K562 (cell line): ENCODE data around the gene DHX58. TPM values are rescaled to one million over a fixed set of nuclear protein-coding genes. Genes with fewer than 3 reads are reported as not detected.

Experiments
- DLX4 ChIP-seq: fragments of 250-450 bp; sonication (Bioruptor Pico); IDR thresholded peaks from 2 replicates; pipeline ENCODE4 v1.6.1; 2021; ENCODE audit warnings: mild to moderate bottlenecking
- ESRRA ChIP-seq: fragments of 450-650 bp; IDR thresholded peaks from 2 replicates; pipeline ENCODE4 v1.6.1; 2014; ENCODE audit warnings: low read depth, mild to moderate bottlenecking, moderate library complexity, borderline replicate concordance
- ETS1 ChIP-seq: conservative IDR thresholded peaks from 2 replicates; pipeline ENCODE4 v1.6.1; 2011; ENCODE audit warnings: low read depth, mild to moderate bottlenecking, low read length; ENCODE audit not compliant: control insufficient read depth
- HNRNPK ChIP-seq: fragments of 200-400 bp; formaldehyde crosslinking; IDR thresholded peaks from one replicate; pipeline ENCODE4 v1.6.1; 2018; ENCODE audit warnings: mild to moderate bottlenecking, low read depth, low read length; ENCODE audit not compliant: poor library complexity, severe bottlenecking
- HNRNPL ChIP-seq: fragments of 200-400 bp; formaldehyde crosslinking; IDR thresholded peaks from 2 replicates; pipeline ENCODE4 v1.6.1; 2017; ENCODE audit warnings: low read depth, mild to moderate bottlenecking, low read length
- KDM1A ChIP-seq, 2 experiments: fragments of 450-650 bp; IDR thresholded peaks; 2 replicates each; pipeline ENCODE4 v1.6.1; 2016; ENCODE audit warnings: mild to moderate bottlenecking in 2 of 2
- KHSRP ChIP-seq: fragments of 450-650 bp; IDR thresholded peaks from 2 replicates; pipeline ENCODE4 v1.6.1; 2017
- MBD1 ChIP-seq: fragments of 250-450 bp; sonication (Bioruptor Pico); IDR thresholded peaks from 2 replicates; pipeline ENCODE4 v1.8.0; 2022; ENCODE audit warnings: inconsistent platforms
- NEUROD1 ChIP-seq: fragments of 150-350 bp; IDR thresholded peaks from 2 replicates; pipeline ENCODE4 v1.6.1; 2014; ENCODE audit warnings: borderline replicate concordance, low read length, low read depth; ENCODE audit not compliant: partially characterized antibody
- PHF20 ChIP-seq: fragments of 450-650 bp; IDR thresholded peaks from 2 replicates; pipeline ENCODE4 v1.6.1; 2018; ENCODE audit not compliant: partially characterized antibody
- RBM34 ChIP-seq: fragments of 200-400 bp; formaldehyde crosslinking; IDR thresholded peaks from 2 replicates; pipeline ENCODE4 v1.6.1; 2018; ENCODE audit warnings: low read length, borderline replicate concordance; ENCODE audit not compliant: insufficient read depth
- SREBF2 ChIP-seq: sonication (generic); formaldehyde crosslinking; IDR thresholded peaks from 2 replicates; pipeline ENCODE4 v1.4.0; 2020; ENCODE audit warnings: mild to moderate bottlenecking, missing genetic modification reagents
- TCF3 ChIP-seq: sonication (generic); formaldehyde crosslinking; IDR thresholded peaks from 2 replicates; pipeline ENCODE4 v1.4.0; 2020; ENCODE audit warnings: mild to moderate bottlenecking, missing genetic modification reagents
- ZBTB2 ChIP-seq: fragments of 450-650 bp; IDR thresholded peaks from 2 replicates; pipeline ENCODE4 v1.6.1; 2016; ENCODE audit warnings: antibody characterized with exemption
- ZBTB5 ChIP-seq: fragments of 450-650 bp; IDR thresholded peaks from 2 replicates; pipeline ENCODE4 v1.6.1; 2017; ENCODE audit warnings: antibody characterized with exemption
- ZNF197 ChIP-seq: fragments of 200-800 bp; sonication (Bioruptor generic); IDR thresholded peaks from 2 replicates; pipeline ENCODE4 v1.6.1; 2016; ENCODE audit warnings: low read depth, missing genetic modification characterization, missing compliant biosample characterization
- ZNF23 ChIP-seq: fragments of 250-450 bp; sonication (Bioruptor Pico); IDR thresholded peaks from 2 replicates; pipeline ENCODE4 v1.4.0; 2020; ENCODE audit warnings: mild to moderate bottlenecking
- ZNF253 ChIP-seq: fragments of 250-450 bp; sonication (Bioruptor Pico); conservative IDR thresholded peaks from 2 replicates; pipeline ENCODE4 v1.6.1; 2021; ENCODE audit warnings: mild to moderate bottlenecking
- ZNF445 ChIP-seq: fragments of 250-450 bp; sonication (Bioruptor Pico); IDR thresholded peaks from 2 replicates; pipeline ENCODE4 v1.4.0; 2020; ENCODE audit warnings: low read depth, mild to moderate bottlenecking, moderate library complexity
- ZNF79 ChIP-seq: fragments of 250-450 bp; sonication (Bioruptor Pico); IDR thresholded peaks from 2 replicates; pipeline ENCODE4 v1.4.0; 2020; ENCODE audit warnings: low read depth, mild to moderate bottlenecking, moderate library complexity
- polyA plus RNA-seq, 8 experiments: library from polyadenylated mRNA; depleted of rRNA in 4 of 8; stranded (reverse) in 5 of 8; unstranded in 3 of 8; fragments of >200 nt; fragmentation: Nextera tagmentation in 2 of 8; fragmentation: Illumina TruSeq in 1 of 8; extraction: Ambion mirVana in 2 of 8; extraction: Trizol in 1 of 8; gene quantifications; 2 replicates each; pipeline versions ENCODE4 v1.2.1 to v1.2.3, GENCODE V29; 2011 to 2014; ENCODE audit warnings: inconsistent platforms in 1 of 8, missing spikeins in 1 of 8
- total RNA-seq, 7 experiments: library from RNA; depleted of rRNA in 6 of 7; stranded (reverse); fragments of >200 nt in 6 of 7; fragmentation: Illumina TruSeq in 2 of 7; extraction: Trizol in 2 of 7; gene quantifications; 2 replicates each; pipeline versions ENCODE4 v1.2.1 to v1.2.3, GENCODE V29; 2011 to 2021; ENCODE audit warnings: low replicate concordance in 1 of 7

Gene DHX58
- total and polyA plus RNA-seq, 9 of the 15 experiments (the other 6 are each of a cell fraction or from before 2014, with no cell fraction given), result 0.15 to 3.0 (median 1.4) TPM

GRCh38 chr17:42087042-42087701, 25.3 kb downstream of the DHX58 start (continued):
- TF ChIP-seq ZBTB5 (no peak), HNRNPL (no peak), ZNF253 (CRISPR knock-in tag) (no peak), DLX4 (no peak), ESRRA (no peak), ZNF79 (CRISPR knock-in tag) (no peak), ETS1 (no peak), ZNF23 (no peak), RBM34 (no peak), TCF3 (CRISPR knock-in tag) (peak; percentile 63), KHSRP (no peak), HNRNPK (no peak), MBD1 (CRISPR knock-in tag) (no peak), SREBF2 (no peak), ZBTB2 (no peak), KDM1A (IDR thresholded peaks at IDR 0.05) (peak; percentile 75 to 79), PHF20 (no peak), ZNF445 (no peak), NEUROD1 (no peak), ZNF197 (CRISPR knock-in tag) (no peak)
